ENCODE measurements around the gene KCNAB1.

DNA sequence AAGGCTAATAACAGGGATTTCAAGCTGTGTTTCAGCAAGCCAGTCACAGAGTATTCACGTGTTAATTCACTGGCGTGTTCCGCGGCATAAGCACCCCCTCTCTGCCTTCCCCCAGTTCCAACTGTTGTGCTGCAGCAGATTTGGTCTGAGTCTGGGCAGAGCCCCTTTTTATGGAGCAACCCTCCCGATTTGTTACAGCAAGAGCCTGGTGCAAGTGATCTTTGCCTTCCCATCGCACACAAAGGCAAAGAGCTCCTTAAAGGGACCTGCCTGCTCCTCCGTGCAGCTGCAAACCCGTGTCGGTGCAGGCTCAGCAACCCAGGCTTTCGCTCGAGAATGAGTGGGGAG lies 170.5 kb downstream of the KCNAB1 start:
- TF ChIP-seq, protein P1, sequence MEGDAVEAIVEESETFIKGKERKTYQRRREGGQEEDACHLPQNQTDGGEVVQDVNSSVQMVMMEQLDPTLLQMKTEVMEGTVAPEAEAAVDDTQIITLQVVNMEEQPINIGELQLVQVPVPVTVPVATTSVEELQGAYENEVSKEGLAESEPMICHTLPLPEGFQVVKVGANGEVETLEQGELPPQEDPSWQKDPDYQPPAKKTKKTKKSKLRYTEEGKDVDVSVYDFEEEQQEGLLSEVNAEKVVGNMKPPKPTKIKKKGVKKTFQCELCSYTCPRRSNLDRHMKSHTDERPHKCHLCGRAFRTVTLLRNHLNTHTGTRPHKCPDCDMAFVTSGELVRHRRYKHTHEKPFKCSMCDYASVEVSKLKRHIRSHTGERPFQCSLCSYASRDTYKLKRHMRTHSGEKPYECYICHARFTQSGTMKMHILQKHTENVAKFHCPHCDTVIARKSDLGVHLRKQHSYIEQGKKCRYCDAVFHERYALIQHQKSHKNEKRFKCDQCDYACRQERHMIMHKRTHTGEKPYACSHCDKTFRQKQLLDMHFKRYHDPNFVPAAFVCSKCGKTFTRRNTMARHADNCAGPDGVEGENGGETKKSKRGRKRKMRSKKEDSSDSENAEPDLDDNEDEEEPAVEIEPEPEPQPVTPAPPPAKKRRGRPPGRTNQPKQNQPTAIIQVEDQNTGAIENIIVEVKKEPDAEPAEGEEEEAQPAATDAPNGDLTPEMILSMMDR (IDR thresholded peaks at IDR 0.05; ENCODE audit: low read length): no peak
- no peak for TF ChIP-seq EZH2 (IDR thresholded peaks at IDR 0.05; ENCODE audit: borderline replicate concordance, low read length)
